HG03139 (cell line): Measurements from ENCODE around the gene MAB21L4.
"Not testable (repeated sequence)": the region's sequence is repeated elsewhere in the genome, so short reads cannot be mapped to it uniquely, and the experiment has no call there.

Experiments
- ATAC-seq: cut with Tn5 transposase; IDR thresholded peaks from one replicate; pipeline ENCODE4 v1.9.1; 2021; ENCODE audit not compliant: unreplicated experiment

The MAB21L4 gene

GRCh38 chr2:240846309-240846708, 49.6 kb downstream of the MAB21L4 start:
- ATAC-seq, result not testable (repeated sequence)

- no peak for ATAC-seq
These were observed 55.4 kb downstream of the MAB21L4 start for GRCh38 chr2:240840435-240841060.

GRCh38 chr2:240839152-240840143, 56.5 kb downstream of the MAB21L4 start:
- no peak for ATAC-seq

GRCh38 chr2:240837621-240838020, 58.3 kb downstream of the MAB21L4 start:
- no peak for ATAC-seq

GRCh38 chr2:240836781-240837467, 59.0 kb downstream of the MAB21L4 start:
- no peak for ATAC-seq
